Activated T-cell treated with anti-CD3 and anti-CD28 coated beads, Interleukin-2, amount 50 U/mL, for 4 hours (primary cell): ENCODE results near the gene CYLD. TPM values are rescaled to one million over a fixed set of nuclear protein-coding genes. Genes with fewer than 3 reads are reported as not detected.

Experiments
- ATAC-seq, 2 donors: fragments of 200-7000 bp; cut with Tn5 transposase; one replicate each; pipeline ENCODE4 v1.10.0; 2021
- DNase-seq: peaks from one replicate; pipeline ENCODE4 v3.0.0-alpha.2; 2020
- H3K27me3 Mint-ChIP-seq: one replicate; pipeline ENCODE4 v1.8.0; 2021; ENCODE audit warnings: low read depth, mixed read lengths
- H3K36me3 Mint-ChIP-seq: one replicate; pipeline ENCODE4 v1.8.0; 2022; ENCODE audit warnings: mixed read lengths; ENCODE audit not compliant: insufficient read depth
- H3K4me1 Mint-ChIP-seq: one replicate; pipeline ENCODE4 v1.8.0; 2021; ENCODE audit warnings: low read depth, mixed read lengths
- H3K4me3 Mint-ChIP-seq: one replicate; pipeline ENCODE4 v1.8.0; 2021; ENCODE audit warnings: mild to moderate bottlenecking, moderate library complexity, mixed read lengths
- H3K9me3 Mint-ChIP-seq: one replicate; pipeline ENCODE4 v1.8.0; 2021; ENCODE audit warnings: mixed read lengths
- total RNA-seq, 3 donors: library from RNA; stranded (reverse); gene quantifications; one replicate each; pipeline ENCODE4 v1.2.1, GENCODE V29; 2021

Gene CYLD
- total RNA-seq, 3 donors from 2014 or later, result 84.5 to 133 (median 88.4) TPM

DNA sequence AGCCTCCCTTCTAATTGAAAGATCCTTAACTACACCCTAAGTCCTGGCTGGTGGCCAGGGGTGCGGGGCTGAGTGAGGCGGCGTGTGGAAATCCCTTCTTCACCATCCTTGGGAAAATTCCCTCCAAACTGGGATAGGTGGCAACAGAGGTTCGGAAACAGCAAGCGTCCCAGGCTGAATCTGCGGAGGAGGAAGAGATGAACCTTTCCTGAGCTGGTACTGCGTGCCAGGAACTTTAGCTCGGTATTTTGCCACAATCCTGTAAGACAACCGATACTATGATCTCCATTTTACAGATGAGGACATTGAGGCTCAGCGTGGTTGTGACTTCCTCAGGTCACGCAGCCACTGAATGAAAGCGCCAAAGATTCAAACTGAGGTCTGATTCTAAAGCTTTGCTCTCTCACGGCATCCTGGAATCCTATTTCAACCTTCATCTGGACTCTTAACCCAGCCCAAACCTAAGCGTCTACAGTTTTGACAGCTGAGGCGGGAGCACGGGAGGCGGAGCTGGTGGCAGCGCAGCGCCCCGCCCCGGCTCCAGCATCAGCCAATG, 583 bp upstream of the CYLD start:
- H3K4me3 Mint-ChIP-seq, result peak overlapping the region; percentile 83
- H3K27me3 Mint-ChIP-seq, result no peaks in the 10 kb centered on the region
- ATAC-seq, result peak in 1 of 2 donors; percentile 0
- H3K36me3 Mint-ChIP-seq, result peaks cover 25% of the 10 kb centered on the region
- H3K4me1 Mint-ChIP-seq, result peaks cover 56% of the 10 kb centered on the region
- no peak for DNase-seq
- H3K9me3 Mint-ChIP-seq, result no peaks in the 10 kb centered on the region

DNA sequence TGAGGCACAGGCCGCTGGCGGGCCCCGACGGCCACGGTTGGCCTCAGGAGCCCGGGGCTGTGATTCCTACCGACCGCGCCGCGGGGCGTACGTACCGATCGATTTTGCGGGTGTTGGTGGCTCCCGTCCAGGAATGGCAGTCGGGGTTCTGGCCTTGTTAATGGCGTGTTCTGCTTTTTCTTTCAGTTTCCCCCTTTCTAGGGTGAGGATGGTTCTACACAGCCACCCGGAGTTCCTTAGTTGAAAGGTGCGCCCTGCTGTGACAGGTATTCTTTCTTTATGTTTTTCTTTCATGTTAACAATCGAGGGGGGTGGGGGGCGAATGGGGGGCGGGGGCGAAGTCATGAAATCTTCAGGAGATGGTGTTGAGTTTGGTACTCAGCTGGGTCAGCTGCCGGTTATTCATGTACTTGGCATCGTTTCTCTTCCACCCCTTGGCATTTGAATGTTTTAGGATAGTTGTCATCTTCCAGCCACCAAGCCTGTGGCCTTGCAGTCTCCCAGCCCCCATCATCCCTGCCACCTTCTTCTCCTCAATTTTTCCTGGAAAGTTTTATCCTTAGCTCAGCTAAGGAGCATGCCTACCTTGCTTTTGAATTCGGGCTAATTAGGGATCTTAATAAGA, 802 bp downstream of the CYLD start:
- peaks cover 25% of the 10 kb centered on the region for H3K36me3 Mint-ChIP-seq
- H3K9me3 Mint-ChIP-seq, result no peaks in the 10 kb centered on the region
- peak; percentile 28 for DNase-seq
- peak overlapping the region; percentile 89 for H3K4me3 Mint-ChIP-seq
- no peaks in the 10 kb centered on the region for H3K27me3 Mint-ChIP-seq
- peak; percentile 12 to 17 for ATAC-seq
- H3K4me1 Mint-ChIP-seq, result peaks cover 54% of the 10 kb centered on the region

DNA sequence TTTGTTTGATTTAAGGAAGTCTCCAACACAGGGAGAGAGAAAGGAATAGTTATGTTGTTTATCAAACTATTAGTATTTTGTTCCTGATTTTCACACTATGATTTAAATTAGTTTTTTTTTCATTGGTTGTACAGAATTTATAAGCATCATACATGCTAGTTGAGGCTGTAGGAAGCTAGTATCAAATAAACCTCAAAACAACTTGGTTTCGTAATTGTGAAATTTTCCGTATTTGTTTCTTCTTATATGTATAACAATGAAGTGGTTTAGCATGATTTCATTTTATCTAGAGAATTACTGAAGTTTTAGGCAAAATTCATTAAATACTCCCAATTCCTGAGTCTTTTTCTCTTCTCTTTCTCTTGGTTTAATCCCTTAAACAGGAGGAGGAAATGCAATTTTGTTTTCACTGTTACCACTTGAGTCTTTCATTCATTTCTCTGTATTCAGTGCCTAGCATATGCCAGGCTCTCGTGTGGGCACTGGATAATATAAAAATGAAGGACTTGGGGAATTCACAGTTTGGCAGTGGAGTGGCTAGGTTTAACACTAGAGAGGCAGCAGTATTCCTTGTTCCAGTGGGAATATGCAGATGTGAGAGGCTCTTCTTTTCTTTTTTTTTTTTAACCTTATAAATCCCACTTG, 1.8 kb downstream of the CYLD start:
- Mint-ChIP-seq H3K9me3 (no peaks in the 10 kb centered on the region), H3K4me3 (peak overlapping the region; percentile 89), H3K27me3 (no peaks in the 10 kb centered on the region), H3K4me1 (peaks cover 58% of the 10 kb centered on the region), H3K36me3 (peaks cover 21% of the 10 kb centered on the region)
- ATAC-seq (no peak), DNase-seq (no peak)

DNA sequence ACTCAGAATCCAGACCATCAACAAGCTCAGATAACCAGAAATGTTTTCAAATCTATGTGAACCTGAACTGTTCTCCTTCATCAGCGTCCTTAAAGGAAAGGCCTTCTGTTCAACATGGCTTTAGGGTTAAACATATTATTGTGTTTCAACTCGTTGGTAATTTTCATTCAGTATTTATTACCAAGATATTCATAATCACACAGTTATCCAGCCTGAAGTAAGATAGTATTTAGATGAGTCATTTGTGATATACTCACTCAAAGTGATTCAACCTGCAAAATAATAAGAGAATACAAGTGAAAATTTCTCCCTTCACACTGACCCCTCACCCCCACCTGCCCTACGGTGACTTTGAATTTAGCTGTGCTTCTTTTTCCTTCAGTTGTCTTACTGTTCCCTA, 3.0 kb downstream of the CYLD start:
- Mint-ChIP-seq H3K4me1 (peaks cover 65% of the 10 kb centered on the region), H3K4me3 (peak overlapping the region; percentile 89), H3K36me3 (peaks cover 24% of the 10 kb centered on the region), H3K9me3 (no peaks in the 10 kb centered on the region), H3K27me3 (no peaks in the 10 kb centered on the region)
- ATAC-seq (no peak), DNase-seq (no peak)

DNA sequence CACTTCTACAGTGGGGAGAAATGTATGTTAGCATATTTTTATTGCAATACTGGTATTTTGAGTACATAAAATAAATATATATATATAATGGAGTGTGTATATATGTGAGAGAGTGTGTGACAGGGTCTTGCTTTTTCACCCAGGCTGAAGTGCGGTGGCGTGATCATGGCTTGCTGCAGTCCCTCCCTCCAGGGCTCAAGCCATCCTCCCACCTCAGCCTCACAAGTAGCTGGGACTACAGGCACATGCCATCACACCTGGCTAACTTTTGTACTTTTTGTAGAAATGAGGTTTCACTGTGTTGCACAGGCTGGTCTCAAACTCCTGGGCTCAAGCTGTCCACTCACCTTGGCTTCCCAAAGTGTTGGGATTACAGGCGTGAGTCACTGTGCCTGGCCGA, 4.1 kb downstream of the CYLD start:
- Mint-ChIP-seq H3K27me3 (no peaks in the 10 kb centered on the region), H3K9me3 (no peaks in the 10 kb centered on the region), H3K4me1 (peaks cover 68% of the 10 kb centered on the region), H3K4me3 (peak overlapping the region; percentile 89), H3K36me3 (peaks cover 31% of the 10 kb centered on the region)
- ATAC-seq (no peak), DNase-seq (no peak)

DNA sequence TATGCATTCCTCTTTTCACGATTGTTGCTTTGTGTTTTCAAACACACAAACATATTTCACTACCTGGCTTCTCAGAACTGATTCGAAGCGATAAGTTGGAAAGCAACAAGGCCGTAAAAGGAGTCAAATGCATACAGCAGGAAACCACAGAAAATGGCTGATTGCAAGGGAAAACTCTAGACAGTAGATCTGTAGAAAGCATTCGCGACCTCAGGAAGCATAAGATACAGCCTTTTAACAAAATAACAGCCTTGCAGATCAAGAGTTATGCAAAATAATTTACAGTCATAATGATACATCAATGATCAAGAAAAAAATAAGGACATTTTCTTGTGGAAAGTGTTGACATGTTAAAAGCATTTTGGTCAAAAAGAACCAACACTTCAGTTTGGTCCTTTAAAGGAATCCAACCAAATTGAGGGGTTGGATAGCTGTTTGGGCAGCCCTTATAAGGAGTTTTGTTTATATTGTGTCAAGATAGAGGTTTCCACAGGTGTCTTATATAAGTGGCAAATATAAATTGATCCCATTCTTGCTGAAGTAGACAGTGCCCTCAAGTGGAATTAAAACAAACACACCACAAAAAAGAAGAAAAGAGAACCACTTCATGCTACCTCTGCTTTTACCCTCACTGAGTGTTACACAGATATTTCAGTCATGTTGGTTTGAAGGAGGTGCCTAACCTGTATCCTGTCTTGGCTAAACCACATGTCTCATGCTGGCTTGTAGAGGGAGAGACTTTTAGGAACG, 5.5 kb downstream of the CYLD start:
- Mint-ChIP-seq H3K27me3 (no peaks in the 10 kb centered on the region), H3K36me3 (peaks cover 37% of the 10 kb centered on the region), H3K4me3 (peak overlapping the region; percentile 78), H3K4me1 (peaks cover 70% of the 10 kb centered on the region), H3K9me3 (no peaks in the 10 kb centered on the region)
- peak; percentile 57 to 60 for ATAC-seq
- no peak for DNase-seq

DNA sequence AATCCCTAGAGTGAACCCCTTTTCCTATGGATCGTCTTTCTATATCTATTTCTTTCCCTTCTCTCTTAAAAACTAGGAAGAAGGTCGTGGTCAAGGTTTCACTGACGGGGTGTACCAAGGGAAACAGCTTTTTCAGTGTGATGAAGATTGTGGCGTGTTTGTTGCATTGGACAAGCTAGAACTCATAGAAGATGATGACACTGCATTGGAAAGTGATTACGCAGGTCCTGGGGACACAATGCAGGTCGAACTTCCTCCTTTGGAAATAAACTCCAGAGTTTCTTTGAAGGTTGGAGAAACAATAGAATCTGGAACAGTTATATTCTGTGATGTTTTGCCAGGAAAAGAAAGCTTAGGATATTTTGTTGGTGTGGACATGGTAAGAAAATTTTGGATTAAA, 9.6 kb downstream of the CYLD start:
- peaks cover 76% of the 10 kb centered on the region for H3K4me1 Mint-ChIP-seq
- ATAC-seq (no peak), DNase-seq (no peak)
- H3K36me3 Mint-ChIP-seq, result peaks cover 38% of the 10 kb centered on the region
- peak overlapping the region; percentile 48 for H3K4me3 Mint-ChIP-seq
- no peaks in the 10 kb centered on the region for H3K27me3 Mint-ChIP-seq
- no peaks in the 10 kb centered on the region for H3K9me3 Mint-ChIP-seq

DNA sequence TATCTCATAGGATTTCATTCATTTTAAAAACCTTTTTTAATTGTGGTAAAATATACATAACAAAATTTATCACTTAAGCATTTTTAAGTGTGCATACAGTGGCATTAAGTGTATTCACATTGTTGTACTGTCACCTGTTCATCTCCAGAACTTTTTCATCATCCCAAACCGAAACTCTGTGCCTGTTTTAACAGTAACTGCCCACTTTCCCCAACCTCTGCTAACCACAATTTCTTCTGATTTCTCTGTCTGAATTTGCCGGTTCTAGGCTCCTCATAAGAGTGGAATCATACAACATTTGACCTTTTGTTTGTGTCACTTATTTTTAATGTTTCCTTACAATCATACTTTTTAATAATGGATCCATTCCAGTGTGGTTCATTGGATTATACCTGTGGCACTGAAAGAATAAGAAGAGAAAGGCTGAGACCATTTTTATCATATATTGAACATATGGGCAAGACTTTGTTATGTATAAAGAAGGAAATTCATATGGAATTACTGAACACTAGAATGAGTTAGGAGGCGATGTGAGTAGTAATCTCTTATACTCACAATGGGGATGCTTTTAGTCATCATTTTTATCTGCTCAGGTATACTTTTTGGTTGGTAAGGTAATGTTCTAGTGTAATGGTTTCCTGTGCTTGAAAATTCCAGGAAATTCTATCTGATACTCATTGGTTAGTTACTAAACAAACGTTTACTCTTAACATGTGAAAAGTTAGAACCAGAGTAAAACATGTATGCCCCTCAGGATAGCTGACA, 10.8 kb downstream of the CYLD start:
- Mint-ChIP-seq H3K4me3 (peak overlapping the region; percentile 1), H3K27me3 (no peaks in the 10 kb centered on the region)
- no peak for DNase-seq

DNA sequence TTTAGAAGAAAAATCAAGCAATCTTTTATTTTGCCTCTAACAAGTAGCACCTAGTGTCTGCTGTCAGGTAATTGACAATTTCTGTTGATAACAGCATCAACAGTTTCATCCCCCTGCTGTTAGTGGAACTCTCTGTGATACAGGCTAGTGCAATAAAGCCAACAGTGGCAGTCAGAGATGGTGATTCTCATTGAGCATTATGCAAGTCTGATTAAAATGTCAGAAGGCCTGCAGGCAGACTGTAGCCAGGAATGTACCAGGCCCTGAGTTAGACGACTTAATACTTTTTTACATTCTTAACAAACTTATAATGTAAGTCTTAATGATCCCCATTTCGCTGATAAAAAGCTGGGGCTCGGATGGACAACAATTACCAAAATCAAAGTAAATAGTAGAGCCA, 14.6 kb downstream of the CYLD start:
- peaks cover 77% of the 10 kb centered on the region for H3K4me1 Mint-ChIP-seq
- DNase-seq (no peak), ATAC-seq (no peak)
- no peaks in the 10 kb centered on the region for H3K27me3 Mint-ChIP-seq
- H3K9me3 Mint-ChIP-seq, result no peaks in the 10 kb centered on the region
- H3K4me3 Mint-ChIP-seq, result no peak overlapping the region
- peaks cover 34% of the 10 kb centered on the region for H3K36me3 Mint-ChIP-seq

More for the DNA sequence above, 10.8 kb downstream of the CYLD start:
- Mint-ChIP-seq H3K9me3 (no peaks in the 10 kb centered on the region), H3K4me1 (peaks cover 75% of the 10 kb centered on the region), H3K36me3 (peaks cover 38% of the 10 kb centered on the region)
- peak in 1 of 2 donors; percentile 23 for ATAC-seq

DNA sequence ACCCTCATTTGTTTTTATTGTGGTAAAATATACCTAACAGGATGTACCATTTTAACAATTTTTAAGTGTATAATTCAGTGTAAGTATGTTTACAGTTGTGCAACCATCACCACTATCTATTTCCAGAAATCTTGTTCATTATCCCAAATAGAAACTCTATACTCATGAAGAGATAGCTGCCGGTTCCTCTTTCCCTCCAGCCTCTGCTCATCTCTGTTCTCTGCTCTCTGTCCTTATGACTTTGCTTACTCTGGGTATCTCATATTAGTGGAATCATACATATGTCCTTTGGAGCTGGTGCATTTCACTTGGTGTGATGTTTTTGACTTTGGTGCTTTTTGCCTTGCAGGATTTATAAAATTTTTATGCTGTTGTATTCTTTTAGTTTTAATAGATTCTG, 19.4 kb downstream of the CYLD start:
- H3K9me3 Mint-ChIP-seq, result peaks cover 7% of the 10 kb centered on the region

DNA sequence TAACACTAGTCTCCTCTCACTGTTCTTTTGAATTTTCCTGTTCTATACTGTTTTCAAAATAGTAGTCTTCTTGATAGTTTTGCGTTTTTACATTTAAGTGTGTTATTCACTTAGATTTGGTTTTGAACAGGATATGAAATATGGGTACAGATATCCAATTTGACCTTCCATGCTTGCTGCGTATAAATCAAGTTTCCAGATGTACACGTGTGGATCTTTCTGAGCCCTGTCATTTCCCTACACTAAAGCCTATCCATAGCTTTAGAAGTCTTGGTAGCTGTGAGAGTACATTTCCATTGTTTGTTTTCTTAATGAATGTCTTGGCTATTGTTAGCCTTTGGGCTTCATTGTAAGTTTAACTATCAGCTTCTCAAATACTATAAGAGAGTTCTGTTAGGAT, 20.4 kb downstream of the CYLD start:
- Mint-ChIP-seq H3K36me3 (peaks cover 56% of the 10 kb centered on the region), H3K4me3 (peak overlapping the region; percentile 2), H3K9me3 (peaks cover 12% of the 10 kb centered on the region), H3K4me1 (peaks cover 86% of the 10 kb centered on the region), H3K27me3 (no peaks in the 10 kb centered on the region)
- ATAC-seq (no peak), DNase-seq (no peak)

More for the DNA sequence above, 19.4 kb downstream of the CYLD start:
- H3K4me3 Mint-ChIP-seq, result peak overlapping the region; percentile 0
- ATAC-seq (no peak), DNase-seq (no peak)
- H3K27me3 Mint-ChIP-seq, result no peaks in the 10 kb centered on the region
- H3K4me1 Mint-ChIP-seq, result peaks cover 86% of the 10 kb centered on the region
- peaks cover 49% of the 10 kb centered on the region for H3K36me3 Mint-ChIP-seq

DNA sequence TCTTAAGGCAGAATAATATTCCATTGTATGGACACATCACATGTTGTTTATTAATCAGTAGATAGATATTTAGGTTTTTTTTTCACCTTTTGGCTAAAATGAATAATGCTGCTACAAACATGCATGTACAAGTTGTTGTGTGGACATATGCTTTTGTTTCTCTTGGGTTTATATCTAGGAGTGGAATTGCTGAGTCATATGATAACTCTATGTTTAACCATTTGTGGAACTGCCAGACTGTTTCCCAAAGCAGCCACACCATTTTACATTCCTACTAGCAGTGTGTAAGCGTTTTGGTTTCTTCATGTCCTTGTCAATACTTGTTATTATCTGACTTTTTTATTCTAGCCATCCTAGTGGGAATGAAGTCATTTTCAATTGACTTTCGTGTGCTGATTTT, 21.3 kb downstream of the CYLD start:
- no peak overlapping the region for H3K4me3 Mint-ChIP-seq
- no peak for ATAC-seq
- no peaks in the 10 kb centered on the region for H3K27me3 Mint-ChIP-seq
- peaks cover 55% of the 10 kb centered on the region for H3K36me3 Mint-ChIP-seq
- no peak for DNase-seq
- peaks cover 12% of the 10 kb centered on the region for H3K9me3 Mint-ChIP-seq
- peaks cover 90% of the 10 kb centered on the region for H3K4me1 Mint-ChIP-seq

DNA sequence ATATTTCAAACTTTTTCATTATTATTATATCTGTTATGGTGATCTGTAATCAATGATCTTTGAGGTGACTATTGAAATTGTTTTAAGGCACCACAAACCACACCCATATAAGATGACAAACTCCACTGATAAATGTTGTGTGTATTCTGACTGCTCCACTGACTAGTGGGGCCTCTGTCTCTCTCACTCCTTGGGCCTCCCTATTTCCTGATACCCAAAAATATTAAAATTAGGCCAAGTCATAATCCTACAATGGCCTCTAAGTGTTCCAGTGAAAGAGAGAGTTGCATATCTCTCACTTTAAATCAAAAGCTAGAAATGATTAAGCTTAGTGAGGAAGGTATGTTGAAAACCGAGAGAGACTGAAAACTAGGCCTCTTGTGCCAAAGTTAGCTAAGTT, 23.4 kb downstream of the CYLD start:
- ATAC-seq, result peak; percentile 82 to 84
- peak overlapping the region; percentile 11 for H3K4me3 Mint-ChIP-seq
- peaks cover 18% of the 10 kb centered on the region for H3K9me3 Mint-ChIP-seq
- H3K27me3 Mint-ChIP-seq, result no peaks in the 10 kb centered on the region
- H3K4me1 Mint-ChIP-seq, result peaks cover 95% of the 10 kb centered on the region
- DNase-seq, result no peak
- peaks cover 67% of the 10 kb centered on the region for H3K36me3 Mint-ChIP-seq

DNA sequence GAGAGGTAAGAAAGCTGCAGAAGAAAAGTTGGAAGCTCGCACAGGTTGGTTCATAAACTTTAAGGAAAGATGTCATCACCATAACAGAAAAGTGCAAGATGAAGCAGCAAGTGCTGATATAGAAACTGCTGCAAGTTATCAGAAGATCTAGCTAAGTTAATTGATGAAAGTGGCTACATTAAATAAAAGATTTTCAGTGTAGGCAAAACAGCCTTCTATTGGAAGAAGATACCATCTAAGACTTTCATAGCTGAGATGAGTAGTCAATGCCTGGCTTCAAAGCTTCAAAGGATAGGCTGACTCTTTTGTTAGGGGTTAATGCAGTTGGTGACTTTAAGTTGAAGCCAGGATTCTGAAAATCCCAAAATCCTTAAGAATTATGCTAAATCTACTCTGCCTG, 24.0 kb downstream of the CYLD start:
- Mint-ChIP-seq H3K27me3 (no peaks in the 10 kb centered on the region), H3K36me3 (peaks cover 69% of the 10 kb centered on the region), H3K4me3 (peak overlapping the region; percentile 11), H3K9me3 (peaks cover 18% of the 10 kb centered on the region), H3K4me1 (peaks cover 93% of the 10 kb centered on the region)
- peak; percentile 44 to 62 for ATAC-seq
- no peak for DNase-seq
